ENCODE results near the gene SRBD1.

GRCh38 chr2:45422921-45423320 is 188.1 kb downstream of the SRBD1 start:
- TF ChIP-seq CTCF (IDR thresholded peaks at IDR 0.05; ENCODE audit: poor library complexity, severe bottlenecking) (no peak), EZH2 (IDR thresholded peaks at IDR 0.05; ENCODE audit: borderline replicate concordance, insufficient read depth, low read length, poor library complexity, severe bottlenecking) (no peak)

Data from neural cell (in vitro differentiated cells).